GM23248 (cell line): ENCODE measurements around the gene PCED1B. TPM values are rescaled to one million over a fixed set of nuclear protein-coding genes. Genes with fewer than 3 reads are reported as not detected.

Source experiments
- DNase-seq: peaks from one replicate; pipeline ENCODE4 v3.0.0-alpha.2; 2015
- H2AFZ ChIP-seq: fragments of 200-600 bp; sonication (generic); 2 replicates; pipeline ENCODE4 v1.6.1; 2016; ENCODE audit warnings: antibody characterized with exemption
- H3F3A ChIP-seq: fragments of 200-600 bp; sonication (generic); 2 replicates; pipeline ENCODE4 v1.6.1; 2016; ENCODE audit warnings: mild to moderate bottlenecking, antibody characterized with exemption, mixed run types; ENCODE audit not compliant: insufficient read depth
- H3K27ac ChIP-seq: fragments of 200-600 bp; sonication (generic); 2 replicates; pipeline ENCODE4 v1.5.1; 2016; ENCODE audit warnings: mild to moderate bottlenecking
- H3K27me3 ChIP-seq: fragments of 200-600 bp; sonication (generic); replicated peaks from 2 replicates; pipeline ENCODE4 v1.6.1; 2016; ENCODE audit warnings: mild to moderate bottlenecking; ENCODE audit not compliant: insufficient read depth
- H3K36me3 ChIP-seq: fragments of 200-600 bp; sonication (generic); 2 replicates; pipeline ENCODE4 v1.6.1; 2016; ENCODE audit warnings: low read depth, mild to moderate bottlenecking
- H3K4me1 ChIP-seq: fragments of 200-600 bp; sonication (generic); 2 replicates; pipeline ENCODE4 v1.6.1; 2016; ENCODE audit warnings: mild to moderate bottlenecking; ENCODE audit not compliant: insufficient read depth
- H3K4me2 ChIP-seq: fragments of 200-600 bp; sonication (generic); one replicate; pipeline ENCODE4 v1.6.1; 2016; ENCODE audit warnings: mild to moderate bottlenecking; ENCODE audit not compliant: unreplicated experiment
- H3K4me3 ChIP-seq: fragments of 200-600 bp; sonication (generic); 2 replicates; pipeline ENCODE4 v1.5.1; 2016; ENCODE audit warnings: mild to moderate bottlenecking
- H3K79me2 ChIP-seq: fragments of 200-600 bp; sonication (generic); 2 replicates; pipeline ENCODE4 v1.6.1; 2016; ENCODE audit warnings: mild to moderate bottlenecking; ENCODE audit not compliant: insufficient read depth
- H3K9ac ChIP-seq: fragments of 200-600 bp; sonication (generic); 2 replicates; pipeline ENCODE4 v1.6.1; 2016; ENCODE audit warnings: mild to moderate bottlenecking
- H3K9me2 ChIP-seq: fragments of 200-600 bp; sonication (generic); 2 replicates; pipeline ENCODE4 v1.6.1; 2016; ENCODE audit warnings: mixed run types, mild to moderate bottlenecking, moderate library complexity; ENCODE audit not compliant: insufficient read depth
- H3K9me3 ChIP-seq: fragments of 200-600 bp; sonication (generic); one replicate; pipeline ENCODE4 v1.6.1; 2017; ENCODE audit warnings: low read depth
- H4K20me1 ChIP-seq: fragments of 200-600 bp; sonication (generic); 2 replicates; pipeline ENCODE4 v1.6.0; 2016; ENCODE audit not compliant: insufficient read depth
- EZH2 ChIP-seq: fragments of 200-600 bp; sonication (generic); IDR thresholded peaks from 2 replicates; pipeline ENCODE4 v1.6.1; 2018; ENCODE audit warnings: antibody characterized with exemption, mild to moderate bottlenecking; ENCODE audit not compliant: insufficient read depth, poor library complexity, severe bottlenecking
- EZH2phosphoT487 ChIP-seq: fragments of 200-600 bp; sonication (generic); IDR thresholded peaks from 2 replicates; pipeline ENCODE4 v1.6.1; 2018; ENCODE audit warnings: antibody characterized with exemption, moderate library complexity, mild to moderate bottlenecking, low read depth; ENCODE audit not compliant: insufficient read depth
- WGBS, 2 experiments: methylation state at CpG; one replicate each; pipeline ENCODE4 v1.1.6; 2015 to 2017; ENCODE audit warnings: low lambda C conversion rate in 2 of 2, low coverage in 1 of 2; ENCODE audit errors: missing lambda C conversion rate in 2 of 2; 5-methylcytosine and 5-hydroxymethylcytosine counted together
- in situ Hi-C: fragments of 300-500 bp; cut with MboI; formaldehyde crosslinking; loops from 2 replicates; pipeline ENCODE4 v1.15.0; 2020
- polyA plus RNA-seq: library from polyadenylated mRNA; unstranded; fragments of >200 nt; fragmentation: Nextera tagmentation; extraction: Ambion mirVana; gene quantifications from 2 replicates; pipeline ENCODE4 v1.2.1, GENCODE V29; 2016
- total RNA-seq: library from RNA; depleted of rRNA; stranded (reverse); fragments of >200 nt; shearing (Covaris generic); gene quantifications from 2 replicates; pipeline ENCODE4 v1.2.3, GENCODE V29; 2014

PCED1B gene
- total and polyA plus RNA-seq, 2 experiments from 2014 or later, result 3.5 to 3.6 TPM

DNA sequence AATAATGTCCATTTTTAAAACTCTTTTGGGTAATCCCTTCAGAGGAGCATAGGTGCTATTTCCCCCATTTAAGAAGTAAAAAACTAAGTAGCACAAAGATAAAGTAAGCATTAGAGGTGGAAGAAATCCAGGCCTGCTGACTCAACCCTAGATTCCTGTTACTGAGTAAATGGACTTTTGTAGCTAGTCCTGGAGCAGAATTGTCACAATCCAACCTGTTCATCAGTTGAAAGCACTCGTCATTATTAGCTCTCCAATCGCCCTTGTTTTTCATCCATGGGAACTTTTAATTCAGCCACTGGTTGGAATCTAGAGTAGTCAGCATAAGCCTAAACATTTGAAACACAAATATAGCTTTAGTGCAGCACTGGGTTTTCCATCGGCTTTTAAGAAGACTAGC, 139.8 kb downstream of the PCED1B start:
- no peak overlapping the region for H3K27ac ChIP-seq
- no peak overlapping the region for H3K4me2 ChIP-seq
- no peaks in the 10 kb centered on the region for H3K79me2 ChIP-seq
- TF ChIP-seq EZH2phosphoT487 (no peak), EZH2 (no peak)
- no peaks in the 10 kb centered on the region for H4K20me1 ChIP-seq
- no peaks in the 10 kb centered on the region for H3K9me3 ChIP-seq
- H3K27me3 ChIP-seq, result no peaks in the 10 kb centered on the region
- 73 to 77% methylated on average over 3 of the region's 3 CpGs for WGBS, 2 experiments
- H3K9ac ChIP-seq, result no peak overlapping the region
- no peaks in the 10 kb centered on the region for H3K36me3 ChIP-seq
- no peak overlapping the region for H3K4me3 ChIP-seq
- peaks cover 14% of the 10 kb centered on the region for H3K4me1 ChIP-seq
- in situ Hi-C loops, result no loop called here
- no peak overlapping the region for H2AFZ ChIP-seq
- no peaks in the 10 kb centered on the region for H3K9me2 ChIP-seq
- peaks cover 7% of the 10 kb centered on the region for H3F3A ChIP-seq
- peak; percentile 62 for DNase-seq

DNA sequence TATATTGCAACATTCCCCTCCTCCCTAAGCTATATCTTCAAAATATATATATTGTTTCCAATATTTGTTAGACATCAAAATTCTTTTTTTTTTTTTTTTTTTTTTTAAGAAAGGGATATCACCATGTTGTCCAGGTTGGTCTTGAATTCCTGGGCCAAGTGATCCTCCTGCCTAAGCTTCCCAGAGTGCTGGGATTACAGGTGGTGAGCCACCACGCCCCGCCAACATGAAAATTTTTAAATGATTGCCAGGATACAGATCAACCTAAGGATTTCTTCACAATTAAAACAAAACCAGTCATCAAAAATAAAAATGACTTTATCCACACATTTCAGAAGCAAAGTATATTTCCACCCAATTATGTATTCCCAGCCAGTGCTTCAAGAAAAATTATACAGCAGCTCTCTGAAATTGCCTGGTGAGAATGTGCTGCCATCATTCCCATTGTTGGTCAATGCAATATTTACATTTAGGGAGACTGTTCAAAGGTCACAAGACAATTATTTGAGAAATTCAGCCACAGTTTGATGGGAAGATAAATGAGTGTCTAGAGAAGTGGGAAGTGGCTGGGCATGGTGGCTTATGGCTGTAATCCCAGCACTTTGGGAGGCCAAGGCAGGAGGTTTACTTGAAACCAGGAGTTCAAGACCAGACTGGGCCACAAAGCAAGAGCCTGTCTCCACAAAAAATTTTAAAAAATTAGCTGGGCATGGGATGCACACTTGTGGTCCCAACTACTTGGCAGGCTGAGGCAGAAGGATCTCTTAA, 142.0 kb downstream of the PCED1B start:
- Histone ChIP-seq H3K27me3 (no peaks in the 10 kb centered on the region), H3K4me2 (no peak overlapping the region), H3K4me1 (peaks cover 14% of the 10 kb centered on the region), H3K36me3 (no peaks in the 10 kb centered on the region), H3K79me2 (no peaks in the 10 kb centered on the region), H3K9ac (no peak overlapping the region), H3K4me3 (no peak overlapping the region), H3K9me2 (no peaks in the 10 kb centered on the region), H2AFZ (no peak overlapping the region), H3K27ac (no peak overlapping the region), H3F3A (peaks cover 7% of the 10 kb centered on the region), H4K20me1 (no peaks in the 10 kb centered on the region), H3K9me3 (no peaks in the 10 kb centered on the region)
- DNase-seq, result no peak
- TF ChIP-seq EZH2 (no peak), EZH2phosphoT487 (no peak)
- WGBS, 2 experiments, result 100% methylated on average over 2 of the region's 2 CpGs
- in situ Hi-C loops, result no loop called here

DNA sequence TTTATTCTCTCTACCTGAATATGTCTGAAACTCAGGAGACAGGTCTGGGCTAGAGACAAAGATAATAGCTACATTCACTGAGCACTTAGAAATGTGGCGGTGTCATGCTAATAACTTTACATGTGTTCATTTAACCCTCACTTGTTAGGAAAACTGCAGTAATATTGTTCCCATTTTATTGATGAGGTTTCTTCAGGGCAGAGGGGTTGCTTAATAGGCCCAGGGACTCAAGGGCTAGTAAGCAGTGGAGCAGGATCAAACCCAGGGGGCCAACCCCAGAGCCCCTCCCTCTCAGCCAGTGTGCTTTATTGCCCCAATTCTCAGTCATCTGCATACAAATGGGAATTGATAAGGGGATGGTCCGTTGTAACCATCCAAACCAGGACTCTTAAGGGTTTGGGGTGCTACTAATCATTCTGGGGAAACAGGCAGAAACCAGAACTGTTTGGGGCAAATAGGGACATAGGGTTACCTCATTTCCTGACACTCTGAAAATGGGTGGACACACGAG, 143.2 kb downstream of the PCED1B start:
- H3K36me3 ChIP-seq, result no peaks in the 10 kb centered on the region
- peaks cover 7% of the 10 kb centered on the region for H3F3A ChIP-seq
- H2AFZ ChIP-seq, result peak overlapping the region; percentile 18; the same call in 1 of the 2 replicates
- in situ Hi-C loops, result no loop called here
- no peak overlapping the region for H3K27ac ChIP-seq
- TF ChIP-seq EZH2 (no peak), EZH2phosphoT487 (no peak)
- H3K4me3 ChIP-seq, result no peak overlapping the region
- WGBS, 2 experiments, result 73 to 81% methylated on average over 3 of the region's 3 CpGs
- H3K4me1 ChIP-seq, result peaks cover 7% of the 10 kb centered on the region; the same call in 1 of the 2 replicates
- H3K9me3 ChIP-seq, result no peaks in the 10 kb centered on the region
- no peak for DNase-seq
- no peaks in the 10 kb centered on the region for H3K79me2 ChIP-seq
- H3K9ac ChIP-seq, result no peak overlapping the region
- H3K27me3 ChIP-seq, result no peaks in the 10 kb centered on the region
- no peak overlapping the region for H3K4me2 ChIP-seq
- H3K9me2 ChIP-seq, result no peaks in the 10 kb centered on the region
- no peaks in the 10 kb centered on the region for H4K20me1 ChIP-seq

DNA sequence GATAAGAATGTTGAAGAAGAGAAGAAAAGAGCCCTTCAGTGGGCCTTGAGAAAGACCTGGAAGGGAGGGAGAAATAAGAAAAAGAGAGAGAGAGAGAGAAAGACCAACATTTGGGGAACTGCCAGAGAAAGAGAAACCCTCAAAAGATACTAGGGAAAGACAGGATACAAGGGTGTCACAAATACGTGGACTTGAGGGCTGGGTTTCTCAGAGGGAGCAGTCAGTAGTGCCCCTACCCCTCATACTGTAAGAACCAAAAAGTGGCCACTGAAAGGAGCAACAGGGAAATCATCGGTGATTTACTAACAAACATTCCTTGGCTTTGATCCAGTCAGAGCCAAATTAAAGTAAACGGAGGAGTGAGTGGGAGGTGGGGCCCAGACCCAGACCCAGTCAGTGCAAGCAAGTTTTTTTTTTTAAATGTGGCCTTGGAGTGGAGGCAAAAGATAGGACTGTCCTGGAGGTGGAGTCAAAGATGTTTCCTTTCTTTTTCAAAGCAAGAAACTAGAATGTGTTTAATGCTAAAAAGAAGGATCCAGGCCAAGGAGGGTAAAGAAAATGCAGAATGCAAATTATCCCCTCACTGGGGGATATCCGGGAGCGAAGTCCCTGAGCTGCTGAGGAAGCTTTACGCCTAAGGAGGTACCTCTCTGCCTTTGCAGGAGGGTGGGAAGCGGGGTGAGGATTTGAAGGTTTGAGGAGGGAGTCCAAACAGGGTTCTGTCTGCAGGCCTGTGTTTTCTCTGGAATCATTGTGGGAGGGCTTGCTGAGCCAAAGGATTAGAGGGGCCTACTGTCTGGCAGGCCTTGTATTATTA, 143.8 kb downstream of the PCED1B start:
- peak overlapping the region; percentile 18 for H2AFZ ChIP-seq
- no peak overlapping the region for H3K4me3 ChIP-seq
- no peaks in the 10 kb centered on the region for H3K79me2 ChIP-seq
- no peaks in the 10 kb centered on the region for H3K27me3 ChIP-seq
- no peaks in the 10 kb centered on the region for H3K9me2 ChIP-seq
- WGBS, 2 experiments, result 78% methylated on average over 7 of the region's 7 CpGs
- no peaks in the 10 kb centered on the region for H3K36me3 ChIP-seq
- no peak for TF ChIP-seq EZH2
- no peak for TF ChIP-seq EZH2phosphoT487
- no peak overlapping the region for H3K4me2 ChIP-seq
- peaks cover 7% of the 10 kb centered on the region; the same call in 1 of the 2 replicates for H3K4me1 ChIP-seq
- in situ Hi-C loops, result no loop called here
- no peak for DNase-seq
- H3F3A ChIP-seq, result peaks cover 7% of the 10 kb centered on the region
- H3K9me3 ChIP-seq, result no peaks in the 10 kb centered on the region
- no peak overlapping the region for H3K27ac ChIP-seq
- no peaks in the 10 kb centered on the region for H4K20me1 ChIP-seq
- H3K9ac ChIP-seq, result no peak overlapping the region
